ENCODE measurements around the gene AXIN1.
"Not testable (repeated sequence)": the region's sequence is repeated elsewhere in the genome, so short reads cannot be mapped to it uniquely, and the experiment has no call there.

The AXIN1 gene

GRCh38 chr16:352547-353403 is at the start of gene AXIN1:
AXIN1 (minus strand) TSS chr16:352723; CDS start chr16:347025, 5,698 bp downstream.
- in situ Hi-C loops (cut with HindIII; ENCODE audit: low sequenced_read_pairs) = no loop called here

- in situ Hi-C loops (cut with HindIII; ENCODE audit: low sequenced_read_pairs) = no loop called here
Observed at GRCh38 chr16:401468-402348, 49.2 kb upstream of the AXIN1 start, which contains the start of gene DECR2. DECR2 (plus strand) TSS chr16:401885; CDS start chr16:401964, 79 bp downstream.

GRCh38 chr16:400061-400591 is 47.6 kb upstream of the AXIN1 start:
- in situ Hi-C loops (cut with HindIII; ENCODE audit: low sequenced_read_pairs) = no loop called here

- in situ Hi-C loops (cut with HindIII; ENCODE audit: low sequenced_read_pairs) = no loop called here
Observed at GRCh38 chr16:399340-400019, 47.0 kb upstream of the AXIN1 start.

- in situ Hi-C loops (cut with HindIII; ENCODE audit: low sequenced_read_pairs) = no loop called here
Observed at GRCh38 chr16:398561-399339, 46.2 kb upstream of the AXIN1 start.

GRCh38 chr16:397736-398332 is 45.3 kb upstream of the AXIN1 start:
- in situ Hi-C loops (cut with HindIII; ENCODE audit: low sequenced_read_pairs) = no loop called here

- in situ Hi-C loops (cut with HindIII; ENCODE audit: low sequenced_read_pairs) = no loop called here
Observed at GRCh38 chr16:397135-397661, 44.7 kb upstream of the AXIN1 start, which contains the start of gene NME4. NME4 (plus strand) TSS chr16:397199; CDS start chr16:397223, 24 bp downstream.

- in situ Hi-C loops (cut with HindIII; ENCODE audit: low sequenced_read_pairs) = no loop called here
Observed at GRCh38 chr16:396605-397004, 44.1 kb upstream of the AXIN1 start.

- in situ Hi-C loops (cut with HindIII; ENCODE audit: low sequenced_read_pairs) = no loop called here
Observed at GRCh38 chr16:396199-396598, 43.7 kb upstream of the AXIN1 start.

GRCh38 chr16:392450-393030 is 40.0 kb upstream of the AXIN1 start:
- in situ Hi-C loops (cut with HindIII; ENCODE audit: low sequenced_read_pairs) = no loop called here

GRCh38 chr16:391885-392335 is 39.4 kb upstream of the AXIN1 start:
- in situ Hi-C loops (cut with HindIII; ENCODE audit: low sequenced_read_pairs) = no loop called here

GRCh38 chr16:389352-389751 is 36.8 kb upstream of the AXIN1 start:
- in situ Hi-C loops (cut with HindIII; ENCODE audit: low sequenced_read_pairs) = no loop called here

- in situ Hi-C loops (cut with HindIII; ENCODE audit: low sequenced_read_pairs) = not testable (repeated sequence)
Observed at GRCh38 chr16:387761-388666, 35.5 kb upstream of the AXIN1 start.

GRCh38 chr16:386641-387156 is 34.2 kb upstream of the AXIN1 start:
- in situ Hi-C loops (cut with HindIII; ENCODE audit: low sequenced_read_pairs) = no loop called here

- in situ Hi-C loops (cut with HindIII; ENCODE audit: low sequenced_read_pairs) = no loop called here
Observed at GRCh38 chr16:383326-384051, 31.0 kb upstream of the AXIN1 start.

GRCh38 chr16:381789-382717 is 29.5 kb upstream of the AXIN1 start, which contains the start of gene PGAP6:
PGAP6 (minus strand) TSS chr16:381978; CDS start chr16:381821, 157 bp downstream.
- in situ Hi-C loops (cut with HindIII; ENCODE audit: low sequenced_read_pairs) = no loop called here

All from endothelial cell of hepatic sinusoid (primary cell).